ENCODE results near the gene RELN. TPM values are rescaled to one million over a fixed set of nuclear protein-coding genes. Genes with fewer than 3 reads are reported as not detected.

Gene RELN
- total and polyA plus RNA-seq, 9 of the 15 experiments (the other 6 are each of a cell fraction or from before 2014, with no cell fraction given): 12.9 to 43.2 (median 18.1) TPM

GRCh38 chr7:103446049-103446520 lies 543.4 kb downstream of the RELN start, which contains the start of gene SLC26A5 (continued):
- TF ChIP-seq CTBP1 (IDR thresholded peaks at IDR 0.05; ENCODE audit: borderline replicate concordance) (peak; percentile 73; the same call in 1 of the 2 replicates), ZNF212 (CRISPR knock-in tag; IDR thresholded peaks at IDR 0.05) (no peak), E2F1 (CRISPR knock-in tag; IDR thresholded peaks at IDR 0.05) (no peak), SRSF7 (optimal IDR thresholded peaks at IDR 0.05; ENCODE audit: low read depth, low read length) (no peak), CXXC5 (CRISPR knock-in tag; IDR thresholded peaks at IDR 0.05) (peak; percentile 33; the same call in 1 of the 2 replicates), HDAC6 (IDR thresholded peaks at IDR 0.05; ENCODE audit: low read depth, low read length) (no peak), L3MBTL2 (IDR thresholded peaks at IDR 0.05) (0 out of 2 replicates have a peak, but pooled peaks have one; percentile 28), LEF1 (IDR thresholded peaks at IDR 0.05) (no peak), NCOA1 (IDR thresholded peaks at IDR 0.05; ENCODE audit: low read depth) (no peak), SMC3 (conservative IDR thresholded peaks at IDR 0.05; ENCODE audit: insufficient read depth, low read depth, low read length) (no peak), HMGN3 (IDR thresholded peaks at IDR 0.05; ENCODE audit: borderline replicate concordance, extremely low read depth, insufficient read length, low read depth, low read length) (no peak), MEIS2 (IDR thresholded peaks at IDR 0.05; ENCODE audit: partially characterized antibody) (no peak), UBTF (IDR thresholded peaks at IDR 0.05; ENCODE audit: borderline replicate concordance in 1 of 2, low read depth in 2 of 2, low read length in 2 of 2) (peak; percentile 52 to 67; a peak in 2 of 4 replicates), TRIM28 (IDR thresholded peaks at IDR 0.05) (no peak), RB1 (IDR thresholded peaks at IDR 0.05; ENCODE audit: low read depth) (peak; percentile 56; the same call in 1 of the 2 replicates), ZBTB8A (IDR thresholded peaks at IDR 0.05; ENCODE audit: partially characterized antibody) (no peak), PYGO2 (tag; IDR thresholded peaks at IDR 0.05) (no peak), EWSR1 (IDR thresholded peaks at IDR 0.05; ENCODE audit: borderline replicate concordance, low read depth, partially characterized antibody) (no peak)
- TF ChIP-seq, protein P1, sequence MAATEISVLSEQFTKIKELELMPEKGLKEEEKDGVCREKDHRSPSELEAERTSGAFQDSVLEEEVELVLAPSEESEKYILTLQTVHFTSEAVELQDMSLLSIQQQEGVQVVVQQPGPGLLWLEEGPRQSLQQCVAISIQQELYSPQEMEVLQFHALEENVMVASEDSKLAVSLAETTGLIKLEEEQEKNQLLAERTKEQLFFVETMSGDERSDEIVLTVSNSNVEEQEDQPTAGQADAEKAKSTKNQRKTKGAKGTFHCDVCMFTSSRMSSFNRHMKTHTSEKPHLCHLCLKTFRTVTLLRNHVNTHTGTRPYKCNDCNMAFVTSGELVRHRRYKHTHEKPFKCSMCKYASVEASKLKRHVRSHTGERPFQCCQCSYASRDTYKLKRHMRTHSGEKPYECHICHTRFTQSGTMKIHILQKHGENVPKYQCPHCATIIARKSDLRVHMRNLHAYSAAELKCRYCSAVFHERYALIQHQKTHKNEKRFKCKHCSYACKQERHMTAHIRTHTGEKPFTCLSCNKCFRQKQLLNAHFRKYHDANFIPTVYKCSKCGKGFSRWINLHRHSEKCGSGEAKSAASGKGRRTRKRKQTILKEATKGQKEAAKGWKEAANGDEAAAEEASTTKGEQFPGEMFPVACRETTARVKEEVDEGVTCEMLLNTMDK (IDR thresholded peaks at IDR 0.05; ENCODE audit: borderline replicate concordance, insufficient read depth, low read depth, low read length, poor library complexity, severe bottlenecking): peak; percentile 3
- TF ChIP-seq, protein P2, sequence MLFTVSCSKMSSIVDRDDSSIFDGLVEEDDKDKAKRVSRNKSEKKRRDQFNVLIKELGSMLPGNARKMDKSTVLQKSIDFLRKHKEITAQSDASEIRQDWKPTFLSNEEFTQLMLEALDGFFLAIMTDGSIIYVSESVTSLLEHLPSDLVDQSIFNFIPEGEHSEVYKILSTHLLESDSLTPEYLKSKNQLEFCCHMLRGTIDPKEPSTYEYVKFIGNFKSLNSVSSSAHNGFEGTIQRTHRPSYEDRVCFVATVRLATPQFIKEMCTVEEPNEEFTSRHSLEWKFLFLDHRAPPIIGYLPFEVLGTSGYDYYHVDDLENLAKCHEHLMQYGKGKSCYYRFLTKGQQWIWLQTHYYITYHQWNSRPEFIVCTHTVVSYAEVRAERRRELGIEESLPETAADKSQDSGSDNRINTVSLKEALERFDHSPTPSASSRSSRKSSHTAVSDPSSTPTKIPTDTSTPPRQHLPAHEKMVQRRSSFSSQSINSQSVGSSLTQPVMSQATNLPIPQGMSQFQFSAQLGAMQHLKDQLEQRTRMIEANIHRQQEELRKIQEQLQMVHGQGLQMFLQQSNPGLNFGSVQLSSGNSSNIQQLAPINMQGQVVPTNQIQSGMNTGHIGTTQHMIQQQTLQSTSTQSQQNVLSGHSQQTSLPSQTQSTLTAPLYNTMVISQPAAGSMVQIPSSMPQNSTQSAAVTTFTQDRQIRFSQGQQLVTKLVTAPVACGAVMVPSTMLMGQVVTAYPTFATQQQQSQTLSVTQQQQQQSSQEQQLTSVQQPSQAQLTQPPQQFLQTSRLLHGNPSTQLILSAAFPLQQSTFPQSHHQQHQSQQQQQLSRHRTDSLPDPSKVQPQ (CRISPR knock-in tag; IDR thresholded peaks at IDR 0.05; ENCODE audit: borderline replicate concordance): no peak
